NCI-H146 (cell line): ENCODE data around the gene CHRM1.

Experiments used
- DNase-seq: peaks from one replicate; lab custom pipeline; 2025; lab: John Stamatoyannopoulos, UW

Gene CHRM1

GRCh38 chr11:62905296-62905695, 15.9 kb downstream of the CHRM1 start:
- DNase-seq, result no peak

GRCh38 chr11:62902932-62903331, 18.2 kb downstream of the CHRM1 start:
- no peak for DNase-seq

- no peak for DNase-seq
These were observed 23.1 kb downstream of the CHRM1 start for GRCh38 chr11:62898027-62898426.

- no peak for DNase-seq
These were observed 23.9 kb downstream of the CHRM1 start for GRCh38 chr11:62897311-62897710.

- DNase-seq, result no peak
These were observed 25.1 kb downstream of the CHRM1 start for GRCh38 chr11:62896049-62896448.

- DNase-seq, result no peak
These were observed 25.7 kb downstream of the CHRM1 start for GRCh38 chr11:62895501-62895900.

- DNase-seq, result no peak
These were observed 28.9 kb downstream of the CHRM1 start for GRCh38 chr11:62892077-62892922.

GRCh38 chr11:62889484-62890437, 31.4 kb downstream of the CHRM1 start:
- no peak for DNase-seq

GRCh38 chr11:62889126-62889483, 32.1 kb downstream of the CHRM1 start:
- DNase-seq, result no peak

GRCh38 chr11:62888406-62888805, 32.8 kb downstream of the CHRM1 start:
- no peak for DNase-seq

GRCh38 chr11:62885137-62885750, 35.9 kb downstream of the CHRM1 start:
- DNase-seq, result no peak

GRCh38 chr11:62883673-62884072, 37.5 kb downstream of the CHRM1 start:
- DNase-seq, result no peak

GRCh38 chr11:62882788-62883501, 38.2 kb downstream of the CHRM1 start:
- DNase-seq, result no peak

GRCh38 chr11:62882431-62882749, 38.8 kb downstream of the CHRM1 start:
- DNase-seq, result no peak

GRCh38 chr11:62881579-62882430, 39.4 kb downstream of the CHRM1 start:
- DNase-seq, result peak; percentile 89

GRCh38 chr11:62880803-62881578, 40.2 kb downstream of the CHRM1 start, which contains the start of gene SLC3A2:
SLC3A2 (plus strand) TSS chr11:62880896; CDS start chr11:62881024, 128 bp downstream.
- DNase-seq, result peak; percentile 89

- DNase-seq, result no peak
These were observed 40.8 kb downstream of the CHRM1 start for GRCh38 chr11:62880231-62880802.

- DNase-seq, result no peak
These were observed 41.8 kb downstream of the CHRM1 start for GRCh38 chr11:62879235-62879978.

GRCh38 chr11:62876712-62877111, 44.5 kb downstream of the CHRM1 start:
- DNase-seq, result no peak
